Measurements from ENCODE around the gene CYP19A1. TPM values are rescaled to one million over a fixed set of nuclear protein-coding genes. Genes with fewer than 3 reads are reported as not detected.

CYP19A1 gene
- total and polyA plus RNA-seq, 2 of the 8 experiments (the other 6 are each of a cell fraction or from before 2014, with no cell fraction given) = not detected

GRCh38 chr15:51263726-51264125 is 74.7 kb downstream of the CYP19A1 start:
- Histone ChIP-seq H3K9ac (replicated peaks in 1 of 4; ENCODE audit: extremely low read depth in 1 of 4, low read depth in 3 of 4, low read length in 3 of 4) (no peak overlapping the region), H3K79me1 (ENCODE audit: low read depth, low read length) (no peaks in the 10 kb centered on the region), H3K36me3 (ENCODE audit: control insufficient read depth in 2 of 4, insufficient read depth in 4 of 4, low read length in 3 of 4) (no peaks in the 10 kb centered on the region), H2BK15ac (ENCODE audit: low read length) (no peak overlapping the region), H3K23me2 (ENCODE audit: low read depth, low read length) (peaks cover 8% of the 10 kb centered on the region; the same call in 1 of the 2 replicates), H4K8ac (ENCODE audit: extremely low read depth, insufficient read depth, low read length) (no peak overlapping the region), H3K27ac (ENCODE audit: low read depth, low read length) (no peak overlapping the region), H3K4me1 (replicated peaks in 1 of 4; ENCODE audit: control insufficient read depth in 3 of 4, insufficient read depth in 4 of 4, low read length in 3 of 4) (peaks cover 0 to 8% (median 3%) of the 10 kb centered on the region in 4 experiments; a peak in 5 of 7 replicates), H3K4ac (replicated peaks; ENCODE audit: insufficient read length, low read depth, low read length) (no peak overlapping the region), H2AK5ac (ENCODE audit: low read depth, low read length) (no peak overlapping the region), H2BK120ac (replicated peaks; ENCODE audit: low read depth, low read length) (no peak overlapping the region), H3K56ac (replicated peaks; ENCODE audit: insufficient read length, low read depth, low read length) (no peak overlapping the region), H2BK5ac (ENCODE audit: low read depth, low read length) (no peak overlapping the region), H2BK12ac (ENCODE audit: low read depth, low read length) (no peak overlapping the region), H3K23ac (ENCODE audit: insufficient read length) (no peak overlapping the region), H3K9me3 (ENCODE audit: insufficient read depth in 2 of 2, low read depth in 1 of 2, low read length in 1 of 2) (peaks cover 15 to 18% of the 10 kb centered on the region in 2 experiments; a peak in 3 of 4 replicates), H4K91ac (replicated peaks; ENCODE audit: insufficient read length, low read length) (no peak overlapping the region), H3K27me3 (replicated peaks in 1 of 4; ENCODE audit: control insufficient read depth in 3 of 4, extremely low read depth in 1 of 4, insufficient read depth in 3 of 4, low read length in 3 of 4) (peaks cover 3 to 29% (median 25%) of the 10 kb centered on the region in 4 experiments), H3K14ac (ENCODE audit: insufficient read length) (no peak overlapping the region), H4K5ac (ENCODE audit: insufficient read length, low read depth, low read length) (no peak overlapping the region), H3K4me3 (ENCODE audit: extremely low read depth in 1 of 4, insufficient read depth in 2 of 4, low read depth in 3 of 4, low read length in 4 of 4) (no peak overlapping the region), H4K20me1 (replicated peaks in 1 of 2; ENCODE audit: control insufficient read depth in 1 of 2, insufficient read depth in 2 of 2, low read length in 2 of 2) (no peaks in the 10 kb centered on the region), H3K4me2 (ENCODE audit: insufficient read depth in 1 of 2, low read depth in 2 of 2, low read length in 2 of 2) (no peak overlapping the region), H3K18ac (ENCODE audit: extremely low read depth, low read length) (no peak overlapping the region), H3K79me2 (ENCODE audit: control insufficient read depth in 1 of 2, insufficient read depth in 2 of 2, low read length in 2 of 2) (no peaks in the 10 kb centered on the region), H2AFZ (ENCODE audit: low read length) (no peak overlapping the region), H2BK20ac (ENCODE audit: low read length) (no peak overlapping the region)
- CTCF ChIA-PET (ENCODE audit: partially characterized antibody) = interaction anchor here (0.7 to 4.7 kb wide), 5 partner anchors 24 to 234 kb away, joined by 3 to 19 read pairs (median 3); no protein-coding TSS in a partner anchor
- POLR2A ChIA-PET (ENCODE audit: partially characterized antibody) = interaction anchor here (0.6 kb wide), 1 partner anchor 88 kb away, joined by 3 read pairs; no protein-coding TSS in a partner anchor
- no peak for TF ChIP-seq SP4 (IDR thresholded peaks at IDR 0.05; ENCODE audit: low read length)
- TF ChIP-seq RXRA (IDR thresholded peaks at IDR 0.05; ENCODE audit: insufficient read depth, low read depth, low read length) = no peak
- no peak for TF ChIP-seq POU5F1 (IDR thresholded peaks at IDR 0.05; ENCODE audit: low read depth, low read length)
- no peak for TF ChIP-seq EZH2 (IDR thresholded peaks at IDR 0.05; ENCODE audit: low read depth, low read length, severe bottlenecking)
- no peak for TF ChIP-seq SIN3A (conservative IDR thresholded peaks at IDR 0.05 in 1 of 2, IDR thresholded peaks at IDR 0.05 in 1 of 2; ENCODE audit: low read depth in 1 of 2, low read length in 2 of 2)
- TF ChIP-seq KDM5A (IDR thresholded peaks at IDR 0.05; ENCODE audit: low read length) = no peak
- TF ChIP-seq MAFK (IDR thresholded peaks at IDR 0.05; ENCODE audit: low read depth, low read length) = no peak
- TF ChIP-seq BRCA1 (IDR thresholded peaks at IDR 0.05; ENCODE audit: low read depth, low read length) = no peak
- no peak for TF ChIP-seq SP2 (IDR thresholded peaks at IDR 0.05; ENCODE audit: low read length)
- no peak for TF ChIP-seq SAP30 (IDR thresholded peaks at IDR 0.05; ENCODE audit: insufficient read depth, insufficient replicate concordance, low read length)
- no peak for TF ChIP-seq ATF3 (IDR thresholded peaks at IDR 0.05; ENCODE audit: insufficient read depth, low read depth, low read length)
- TF ChIP-seq NRF1 (IDR thresholded peaks at IDR 0.05; ENCODE audit: low read depth, low read length) = no peak
- no peak for TF ChIP-seq RNF2 (IDR thresholded peaks at IDR 0.05; ENCODE audit: borderline replicate concordance, low read depth, low read length, missing control alignments, poor library complexity, severe bottlenecking)
- TF ChIP-seq POLR2A (IDR thresholded peaks at IDR 0.05; ENCODE audit: control extremely low read depth in 1 of 2, low read depth in 2 of 2, low read length in 2 of 2) = no peak
- DNase-seq (ENCODE audit: low read depth in 1 of 2, low spot score in 2 of 2) (no peak), FAIRE-seq (no peak)
